HepG2 (cell line): Measurements from ENCODE around the gene TPP2. TPM values are rescaled to one million over a fixed set of nuclear protein-coding genes. Genes with fewer than 3 reads are reported as not detected.

ENCODE experiments used
- ELF4 ChIP-seq: sonication (generic); formaldehyde crosslinking; IDR thresholded peaks from 2 replicates; pipeline ENCODE4 v1.5.0; 2020; ENCODE audit warnings: missing genetic modification reagents, mild to moderate bottlenecking, moderate library complexity, borderline replicate concordance
- EP300 ChIP-seq, 3 experiments: sonication (generic) in 1 of 3; formaldehyde crosslinking in 1 of 3; IDR thresholded peaks; 2 replicates each; pipeline versions ENCODE4 v1.5.1 to v1.6.1; 2011 to 2020; ENCODE audit warnings: low read depth in 2 of 3, low read length in 2 of 3, borderline replicate concordance in 1 of 3, improper control_type of control experiment in 1 of 3, mild to moderate bottlenecking in 1 of 3, missing genetic modification reagents in 1 of 3, moderate library complexity in 1 of 3
- FOXJ3 ChIP-seq: sonication (generic); formaldehyde crosslinking; IDR thresholded peaks from 2 replicates; pipeline ENCODE4 v1.4.0; 2020; ENCODE audit warnings: missing genetic modification reagents, mild to moderate bottlenecking, borderline replicate concordance
- FOXK2 ChIP-seq: fragments of 450-650 bp; IDR thresholded peaks from 2 replicates; pipeline ENCODE4 v1.6.1; 2016
- HDAC2 ChIP-seq: sonication (generic); formaldehyde crosslinking; IDR thresholded peaks from 2 replicates; pipeline ENCODE4 v1.4.0; 2020; ENCODE audit warnings: missing genetic modification reagents
- KDM6A ChIP-seq: IDR thresholded peaks from 2 replicates; pipeline ENCODE4 v1.6.1; 2016; ENCODE audit warnings: low read depth
- KLF16 ChIP-seq, 2 experiments: sonication (generic) in 1 of 2; formaldehyde crosslinking in 1 of 2; IDR thresholded peaks; 2 replicates each; pipeline versions ENCODE4 v1.6.1 to v1.8.0; 2016 to 2023; ENCODE audit warnings: missing genetic modification reagents in 2 of 2, missing compliant biosample characterization in 1 of 2
- NCOR1 ChIP-seq: fragments of 200-600 bp; sonication (generic); IDR thresholded peaks from 2 replicates; pipeline ENCODE4 v1.7.0; 2017; ENCODE audit warnings: antibody characterized with exemption, low read length, borderline replicate concordance
- NFRKB ChIP-seq: fragments of 450-650 bp; IDR thresholded peaks from 2 replicates; pipeline ENCODE4 v1.6.1; 2017
- PRPF4 ChIP-seq: fragments of 200-400 bp; formaldehyde crosslinking; IDR thresholded peaks from 2 replicates; pipeline ENCODE4 v1.6.1; 2016; ENCODE audit warnings: low read length, low read depth; ENCODE audit not compliant: poor library complexity, severe bottlenecking
- RAD51 ChIP-seq: fragments of 450-650 bp; IDR thresholded peaks from 2 replicates; pipeline ENCODE4 v1.6.1; 2016; ENCODE audit warnings: borderline replicate concordance
- REL ChIP-seq: sonication (generic); formaldehyde crosslinking; conservative IDR thresholded peaks from 2 replicates; pipeline ENCODE4 v1.8.0; 2022; ENCODE audit warnings: mild to moderate bottlenecking, missing genetic modification reagents, moderate library complexity
- SIN3B ChIP-seq: fragments of 150-350 bp; IDR thresholded peaks from 2 replicates; pipeline ENCODE4 v1.6.1; 2014; ENCODE audit warnings: low read length
- TSC22D2 ChIP-seq: sonication (generic); formaldehyde crosslinking; IDR thresholded peaks from 2 replicates; pipeline ENCODE4 v1.5.1; 2020; ENCODE audit warnings: missing genetic modification reagents, mild to moderate bottlenecking, borderline replicate concordance
- ZBTB2 ChIP-seq: sonication (generic); formaldehyde crosslinking; IDR thresholded peaks from 2 replicates; pipeline ENCODE4 v1.8.0; 2022; ENCODE audit warnings: low read depth, missing genetic modification reagents
- ZFP1 ChIP-seq: IDR thresholded peaks from 2 replicates; pipeline ENCODE4 v1.6.1; 2016
- ZMYM4 ChIP-seq: sonication (generic); formaldehyde crosslinking; IDR thresholded peaks from 2 replicates; pipeline ENCODE4 v1.8.1; 2023; ENCODE audit warnings: mild to moderate bottlenecking, missing genetic modification reagents
- ZNF331 ChIP-seq: sonication (generic); formaldehyde crosslinking; IDR thresholded peaks from 2 replicates; pipeline ENCODE4 v1.4.0; 2020; ENCODE audit warnings: missing genetic modification reagents
- ZNF496 ChIP-seq: sonication (generic); formaldehyde crosslinking; IDR thresholded peaks from 2 replicates; pipeline ENCODE4 v1.8.1; 2023; ENCODE audit warnings: mild to moderate bottlenecking, moderate library complexity, missing genetic modification reagents; ENCODE audit not compliant: insufficient replicate concordance
- ZNF784 ChIP-seq: sonication (generic); formaldehyde crosslinking; IDR thresholded peaks from 2 replicates; pipeline ENCODE4 v1.5.1; 2020; ENCODE audit warnings: missing genetic modification reagents, mild to moderate bottlenecking, borderline replicate concordance
- polyA plus RNA-seq, 8 experiments: library from polyadenylated mRNA; depleted of rRNA in 3 of 8; stranded (reverse) in 7 of 8; unstranded in 1 of 8; fragments of >200 nt; fragmentation: Illumina TruSeq in 4 of 8; extraction: Trizol in 4 of 8; gene quantifications; 2 replicates each; pipeline versions ENCODE4 v1.2.1 to v1.2.3, GENCODE V29; 2011 to 2016; ENCODE audit warnings: low read depth in 4 of 8, missing spikeins in 1 of 8, mixed read lengths in 1 of 8; ENCODE audit not compliant: insufficient read depth in 1 of 8
- total RNA-seq, 5 experiments: library from RNA; depleted of rRNA; stranded (reverse); fragments of >200 nt; fragmentation: Illumina TruSeq; extraction: Trizol; gene quantifications; 2 replicates each; pipeline ENCODE4 v1.2.3, GENCODE V29; 2016; ENCODE audit warnings: low read depth in 1 of 5
- TF ChIP-seq, protein P1 (sequence below): sonication (generic); formaldehyde crosslinking; IDR thresholded peaks from 2 replicates; pipeline ENCODE4 v1.5.1; 2020; ENCODE audit warnings: mild to moderate bottlenecking, missing genetic modification reagents, borderline replicate concordance
- TF ChIP-seq, protein P2 (sequence below): sonication (generic); formaldehyde crosslinking; conservative IDR thresholded peaks from 2 replicates; pipeline ENCODE4 v1.4.0; 2020; ENCODE audit warnings: missing genetic modification reagents

Gene TPP2
- total and polyA plus RNA-seq, 2 of the 13 experiments (the other 11 are each of a cell fraction or from before 2014, with no cell fraction given), result 16.4 to 52.1 TPM

GRCh38 chr13:102561933-102562332 lies 34.9 kb upstream of the TPP2 start (continued):
- TF ChIP-seq, protein P1, sequence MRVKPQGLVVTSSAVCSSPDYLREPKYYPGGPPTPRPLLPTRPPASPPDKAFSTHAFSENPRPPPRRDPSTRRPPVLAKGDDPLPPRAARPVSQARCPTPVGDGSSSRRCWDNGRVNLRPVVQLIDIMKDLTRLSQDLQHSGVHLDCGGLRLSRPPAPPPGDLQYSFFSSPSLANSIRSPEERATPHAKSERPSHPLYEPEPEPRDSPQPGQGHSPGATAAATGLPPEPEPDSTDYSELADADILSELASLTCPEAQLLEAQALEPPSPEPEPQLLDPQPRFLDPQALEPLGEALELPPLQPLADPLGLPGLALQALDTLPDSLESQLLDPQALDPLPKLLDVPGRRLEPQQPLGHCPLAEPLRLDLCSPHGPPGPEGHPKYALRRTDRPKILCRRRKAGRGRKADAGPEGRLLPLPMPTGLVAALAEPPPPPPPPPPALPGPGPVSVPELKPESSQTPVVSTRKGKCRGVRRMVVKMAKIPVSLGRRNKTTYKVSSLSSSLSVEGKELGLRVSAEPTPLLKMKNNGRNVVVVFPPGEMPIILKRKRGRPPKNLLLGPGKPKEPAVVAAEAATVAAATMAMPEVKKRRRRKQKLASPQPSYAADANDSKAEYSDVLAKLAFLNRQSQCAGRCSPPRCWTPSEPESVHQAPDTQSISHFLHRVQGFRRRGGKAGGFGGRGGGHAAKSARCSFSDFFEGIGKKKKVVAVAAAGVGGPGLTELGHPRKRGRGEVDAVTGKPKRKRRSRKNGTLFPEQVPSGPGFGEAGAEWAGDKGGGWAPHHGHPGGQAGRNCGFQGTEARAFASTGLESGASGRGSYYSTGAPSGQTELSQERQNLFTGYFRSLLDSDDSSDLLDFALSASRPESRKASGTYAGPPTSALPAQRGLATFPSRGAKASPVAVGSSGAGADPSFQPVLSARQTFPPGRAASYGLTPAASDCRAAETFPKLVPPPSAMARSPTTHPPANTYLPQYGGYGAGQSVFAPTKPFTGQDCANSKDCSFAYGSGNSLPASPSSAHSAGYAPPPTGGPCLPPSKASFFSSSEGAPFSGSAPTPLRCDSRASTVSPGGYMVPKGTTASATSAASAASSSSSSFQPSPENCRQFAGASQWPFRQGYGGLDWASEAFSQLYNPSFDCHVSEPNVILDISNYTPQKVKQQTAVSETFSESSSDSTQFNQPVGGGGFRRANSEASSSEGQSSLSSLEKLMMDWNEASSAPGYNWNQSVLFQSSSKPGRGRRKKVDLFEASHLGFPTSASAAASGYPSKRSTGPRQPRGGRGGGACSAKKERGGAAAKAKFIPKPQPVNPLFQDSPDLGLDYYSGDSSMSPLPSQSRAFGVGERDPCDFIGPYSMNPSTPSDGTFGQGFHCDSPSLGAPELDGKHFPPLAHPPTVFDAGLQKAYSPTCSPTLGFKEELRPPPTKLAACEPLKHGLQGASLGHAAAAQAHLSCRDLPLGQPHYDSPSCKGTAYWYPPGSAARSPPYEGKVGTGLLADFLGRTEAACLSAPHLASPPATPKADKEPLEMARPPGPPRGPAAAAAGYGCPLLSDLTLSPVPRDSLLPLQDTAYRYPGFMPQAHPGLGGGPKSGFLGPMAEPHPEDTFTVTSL (CRISPR knock-in tag), result peak; percentile 77; the same call in 1 of the 2 replicates
- TF ChIP-seq HDAC2 (CRISPR knock-in tag) (no peak), FOXK2 (no peak), EP300 (IDR thresholded peaks at IDR 0.05; ENCODE audit: low read depth in 2 of 2, low read length in 2 of 2) (no peak), EP300 (CRISPR knock-in tag; IDR thresholded peaks at IDR 0.05; ENCODE audit: borderline replicate concordance) (no peak), NCOR1 (0 out of 2 replicates have a peak, but pooled peaks have one; percentile 24), ZFP1 (no peak), ZNF784 (no peak), ZNF496 (CRISPR knock-in tag) (no peak), REL (no peak), RAD51 (no peak), TSC22D2 (no peak), ELF4 (CRISPR knock-in tag) (no peak), KLF16 (CRISPR knock-in tag; IDR thresholded peaks at IDR 0.05) (no peak), PRPF4 (no peak), KDM6A (0 out of 2 replicates have a peak, but pooled peaks have one; percentile 21), FOXJ3 (CRISPR knock-in tag) (peak; percentile 40; the same call in 1 of the 2 replicates), SIN3B (no peak), ZBTB2 (no peak), NFRKB (no peak), ZMYM4 (CRISPR knock-in tag) (peak; percentile 35; the same call in 1 of the 2 replicates), ZNF331 (CRISPR knock-in tag) (peak; percentile 26; the same call in 1 of the 2 replicates)
- TF ChIP-seq, protein P2, sequence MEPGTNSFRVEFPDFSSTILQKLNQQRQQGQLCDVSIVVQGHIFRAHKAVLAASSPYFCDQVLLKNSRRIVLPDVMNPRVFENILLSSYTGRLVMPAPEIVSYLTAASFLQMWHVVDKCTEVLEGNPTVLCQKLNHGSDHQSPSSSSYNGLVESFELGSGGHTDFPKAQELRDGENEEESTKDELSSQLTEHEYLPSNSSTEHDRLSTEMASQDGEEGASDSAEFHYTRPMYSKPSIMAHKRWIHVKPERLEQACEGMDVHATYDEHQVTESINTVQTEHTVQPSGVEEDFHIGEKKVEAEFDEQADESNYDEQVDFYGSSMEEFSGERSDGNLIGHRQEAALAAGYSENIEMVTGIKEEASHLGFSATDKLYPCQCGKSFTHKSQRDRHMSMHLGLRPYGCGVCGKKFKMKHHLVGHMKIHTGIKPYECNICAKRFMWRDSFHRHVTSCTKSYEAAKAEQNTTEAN (CRISPR knock-in tag), result no peak
